K562 (cell line): Measurements from ENCODE around the gene TSPAN15. TPM values are rescaled to one million over a fixed set of nuclear protein-coding genes. Genes with fewer than 3 reads are reported as not detected.

Source experiments
- AFF4 ChIP-seq: sonication (generic); formaldehyde crosslinking; IDR thresholded peaks from 2 replicates; pipeline ENCODE4 v1.8.0; 2023; ENCODE audit warnings: mild to moderate bottlenecking, missing genetic modification reagents
- ATF7 ChIP-seq: fragments of 450-650 bp; IDR thresholded peaks from 2 replicates; pipeline ENCODE4 v1.7.1; 2014; ENCODE audit warnings: mild to moderate bottlenecking, moderate library complexity
- CHAMP1 ChIP-seq: fragments of 450-650 bp; IDR thresholded peaks from 2 replicates; pipeline ENCODE4 v1.6.1; 2016; ENCODE audit warnings: mild to moderate bottlenecking
- CUX1 ChIP-seq: fragments of 200-800 bp; sonication (Bioruptor generic); IDR thresholded peaks from 2 replicates; pipeline ENCODE4 v1.6.1; 2016; ENCODE audit warnings: missing genetic modification characterization, missing compliant biosample characterization
- DACH1 ChIP-seq: fragments of 450-650 bp; IDR thresholded peaks from 2 replicates; pipeline ENCODE4 v1.6.1; 2018; ENCODE audit not compliant: partially characterized antibody
- FIP1L1 ChIP-seq: fragments of 200-400 bp; formaldehyde crosslinking; IDR thresholded peaks from 2 replicates; pipeline ENCODE4 v1.6.1; 2018; ENCODE audit warnings: mild to moderate bottlenecking, low read depth, low read length; ENCODE audit not compliant: poor library complexity, severe bottlenecking
- FOXP1 ChIP-seq: sonication (generic); formaldehyde crosslinking; IDR thresholded peaks from 2 replicates; pipeline ENCODE4 v1.8.0; 2022; ENCODE audit warnings: mild to moderate bottlenecking, missing genetic modification reagents
- HNRNPH1 ChIP-seq: fragments of 200-400 bp; formaldehyde crosslinking; optimal IDR thresholded peaks from 2 replicates; pipeline ENCODE3; 2017; ENCODE audit warnings: low read depth, mild to moderate bottlenecking, low read length, moderate library complexity
- SAFB ChIP-seq: fragments of 200-400 bp; formaldehyde crosslinking; IDR thresholded peaks from 2 replicates; pipeline ENCODE4 v1.6.1; 2017; ENCODE audit warnings: low read depth, low read length, borderline replicate concordance
- THRB ChIP-seq: fragments of 450-650 bp; formaldehyde crosslinking; conservative IDR thresholded peaks from 2 replicates; pipeline ENCODE4 v1.4.0; 2022; ENCODE audit warnings: mild to moderate bottlenecking, missing genetic modification characterization
- polyA plus RNA-seq, 8 experiments: library from polyadenylated mRNA; depleted of rRNA in 4 of 8; stranded (reverse) in 5 of 8; unstranded in 3 of 8; fragments of >200 nt; fragmentation: Nextera tagmentation in 2 of 8; fragmentation: Illumina TruSeq in 1 of 8; extraction: Ambion mirVana in 2 of 8; extraction: Trizol in 1 of 8; gene quantifications; 2 replicates each; pipeline versions ENCODE4 v1.2.1 to v1.2.3, GENCODE V29; 2011 to 2014; ENCODE audit warnings: inconsistent platforms in 1 of 8, missing spikeins in 1 of 8
- total RNA-seq, 7 experiments: library from RNA; depleted of rRNA in 6 of 7; stranded (reverse); fragments of >200 nt in 6 of 7; fragmentation: Illumina TruSeq in 2 of 7; extraction: Trizol in 2 of 7; gene quantifications; 2 replicates each; pipeline versions ENCODE4 v1.2.1 to v1.2.3, GENCODE V29; 2011 to 2021; ENCODE audit warnings: low replicate concordance in 1 of 7
- TF ChIP-seq, protein P1 (sequence below): fragments of 200-800 bp; sonication (Bioruptor generic); IDR thresholded peaks from 2 replicates; pipeline ENCODE4 v1.6.1; 2017; ENCODE audit warnings: missing genetic modification characterization, missing compliant biosample characterization

The TSPAN15 gene
- total and polyA plus RNA-seq, 9 of the 15 experiments (the other 6 are each of a cell fraction or from before 2014, with no cell fraction given): 0.33 to 1.0 (median 0.45) TPM; not detected in 2

DNA sequence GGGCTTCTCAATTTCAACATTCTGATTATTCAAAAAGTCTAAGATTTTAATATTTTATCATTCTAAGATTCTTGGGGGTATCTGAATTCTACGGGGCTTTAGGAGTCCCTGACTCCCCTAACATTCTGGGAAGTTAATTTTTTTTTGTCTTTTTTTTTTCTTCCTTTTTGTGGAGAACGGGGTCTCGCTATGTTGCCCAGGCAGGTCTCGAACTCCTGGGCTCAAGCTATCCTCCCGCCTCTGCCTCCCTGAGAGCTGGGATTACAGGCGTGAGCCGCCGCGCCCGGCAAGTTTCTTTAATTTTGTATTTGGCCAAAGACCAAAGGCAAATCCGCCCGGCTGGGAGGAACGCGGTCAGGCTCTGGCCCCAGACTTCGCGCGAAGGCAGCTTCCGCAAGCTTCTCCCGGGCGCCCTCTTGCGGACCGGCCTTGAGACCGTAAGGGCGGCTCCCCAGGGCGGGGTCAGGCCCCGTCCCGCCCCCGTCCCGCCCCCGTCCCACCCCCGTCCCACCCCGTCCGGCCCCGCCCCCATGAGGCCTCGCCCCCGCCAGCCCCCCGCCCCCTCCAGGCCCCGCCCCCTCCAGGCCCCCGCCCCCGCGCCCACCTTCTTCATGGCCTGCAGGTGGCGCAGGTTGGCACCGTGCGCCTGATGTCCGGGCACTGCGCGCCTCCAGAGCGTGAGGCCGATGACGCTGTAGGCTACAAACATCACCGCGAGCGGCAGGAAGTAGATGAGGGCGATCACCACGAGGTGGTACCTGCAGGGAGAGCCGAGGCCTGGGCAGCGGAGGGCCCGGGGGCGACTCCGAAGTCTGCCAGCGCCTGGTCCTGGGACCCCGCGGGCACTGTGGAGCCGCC, 42.7 kb upstream of the TSPAN15 start (continued):
- no peak for TF ChIP-seq CUX1 (CRISPR knock-in tag)
- TF ChIP-seq ATF7: peak; percentile 46; the same call in 1 of the 2 replicates
- TF ChIP-seq SAFB: no peak
- no peak for TF ChIP-seq CHAMP1
- TF ChIP-seq HNRNPH1: no peak
- TF ChIP-seq THRB (CRISPR knock-in tag): no peak; the same call in 1 of the 2 replicates
- TF ChIP-seq FIP1L1: no peak
- TF ChIP-seq, protein P1, sequence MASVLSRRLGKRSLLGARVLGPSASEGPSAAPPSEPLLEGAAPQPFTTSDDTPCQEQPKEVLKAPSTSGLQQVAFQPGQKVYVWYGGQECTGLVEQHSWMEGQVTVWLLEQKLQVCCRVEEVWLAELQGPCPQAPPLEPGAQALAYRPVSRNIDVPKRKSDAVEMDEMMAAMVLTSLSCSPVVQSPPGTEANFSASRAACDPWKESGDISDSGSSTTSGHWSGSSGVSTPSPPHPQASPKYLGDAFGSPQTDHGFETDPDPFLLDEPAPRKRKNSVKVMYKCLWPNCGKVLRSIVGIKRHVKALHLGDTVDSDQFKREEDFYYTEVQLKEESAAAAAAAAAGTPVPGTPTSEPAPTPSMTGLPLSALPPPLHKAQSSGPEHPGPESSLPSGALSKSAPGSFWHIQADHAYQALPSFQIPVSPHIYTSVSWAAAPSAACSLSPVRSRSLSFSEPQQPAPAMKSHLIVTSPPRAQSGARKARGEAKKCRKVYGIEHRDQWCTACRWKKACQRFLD (CRISPR knock-in tag): peak; percentile 86
- TF ChIP-seq FOXP1 (CRISPR knock-in tag): 0 out of 2 replicates have a peak, but pooled peaks have one; percentile 22
- no peak for TF ChIP-seq AFF4 (CRISPR knock-in tag)
- TF ChIP-seq DACH1: no peak
